Lung (tissue), 12 donors: Measurements from ENCODE around the gene MRPL2. TPM values are rescaled to one million over a fixed set of nuclear protein-coding genes. Genes with fewer than 3 reads are reported as not detected.

Experiments used
- ATAC-seq: fragments of 200-7000 bp; cut with Tn5 transposase; one replicate; pipeline ENCODE4 v1.9.1; 2020; ENCODE audit warnings: moderate number of reproducible peaks; ENCODE audit not compliant: insufficient read depth, low FRiP score
- DNase-seq, 3 donors: peaks; one replicate each; pipeline ENCODE4 v3.0.0-alpha.2; 2013 to 2017
- H3K27ac ChIP-seq, 2 donors: one replicate each; pipeline ENCODE4 v1.5.1; 2013; ENCODE audit warnings: mild to moderate bottlenecking in 2 of 2, moderate library complexity in 2 of 2, control low read depth in 1 of 2, inconsistent platforms in 1 of 2, low read depth in 1 of 2, low read length in 1 of 2
- H3K27me3 ChIP-seq, 3 donors: one replicate each; pipeline ENCODE4 v1.5.1; 2013; ENCODE audit warnings: low read length in 2 of 3; ENCODE audit not compliant: control insufficient read depth in 3 of 3, insufficient read depth in 3 of 3
- H3K36me3 ChIP-seq, 4 donors: one replicate each; pipeline ENCODE4 v1.5.1; 2013; ENCODE audit warnings: low read length in 4 of 4, mild to moderate bottlenecking in 1 of 4, moderate library complexity in 1 of 4; ENCODE audit not compliant: control insufficient read depth in 4 of 4, insufficient read depth in 4 of 4
- H3K4me1 ChIP-seq, 5 donors: one replicate each; pipeline ENCODE4 v1.5.1; 2013; ENCODE audit warnings: low read length in 5 of 5, mild to moderate bottlenecking in 2 of 5, moderate library complexity in 1 of 5; ENCODE audit not compliant: control insufficient read depth in 5 of 5, insufficient read depth in 5 of 5
- H3K4me3 ChIP-seq: one replicate; pipeline ENCODE4 v1.5.1; 2013; ENCODE audit warnings: mild to moderate bottlenecking, control low read depth, moderate library complexity
- H3K9ac ChIP-seq, 2 donors: one replicate each; pipeline ENCODE4 v1.5.1; 2013; ENCODE audit warnings: low read length in 2 of 2, control low read depth in 1 of 2; ENCODE audit not compliant: insufficient read depth in 1 of 2
- H3K9me3 ChIP-seq, 4 donors: one replicate each; pipeline ENCODE4 v1.5.1; 2013; ENCODE audit warnings: low read length in 3 of 4, mild to moderate bottlenecking in 1 of 4, moderate library complexity in 1 of 4; ENCODE audit not compliant: control insufficient read depth in 4 of 4, insufficient read depth in 3 of 4
- CTCF ChIP-seq: IDR thresholded peaks from 2 replicates; pipeline ENCODE4 v1.5.1; 2012; ENCODE audit warnings: mild to moderate bottlenecking; ENCODE audit errors: control extremely low read depth, extremely low read depth
- WGBS, 2 donors: extraction: QIAGEN DNeasy Blood & Tissue Kit; methylation state at CpG; one replicate each; pipeline ENCODE4 v1.1.7; 2013; 5-methylcytosine and 5-hydroxymethylcytosine counted together
- polyA plus RNA-seq, 2 donors: library from polyadenylated mRNA; stranded (reverse); fragments of 200-250 nt; gene quantifications; one replicate each; pipeline ENCODE4 v1.2.1, GENCODE V29; 2013
- total RNA-seq, 2 donors: library from RNA; depleted of rRNA in 1 of 2; stranded (reverse); fragments of >200 nt in 1 of 2; gene quantifications; one replicate each; pipeline ENCODE4 v1.2.1, GENCODE V29; 2014 to 2021
- donor health status: control.
- donor health status: control.
- donor health status: Bipolar disorder and iron deficiency.
- donor health status: healthy.
- donor health status: DM: yes; HTN: yes; CAD: no.

The MRPL2 gene
- total and polyA plus RNA-seq, 4 donors = 11.5 to 84.0 (median 46.1) TPM

GRCh38 chr6:43091020-43091419 lies 31.8 kb upstream of the MRPL2 start:
- H3K27me3 ChIP-seq = no peaks in the 10 kb centered on the region
- no peak overlapping the region for H3K4me3 ChIP-seq
- H3K36me3 ChIP-seq = peaks cover 0 to 2% (median 0%) of the 10 kb centered on the region in 4 donors
- H3K9ac ChIP-seq = peak overlapping the region in 1 of 2 donors; percentile 26
- 55 to 60% methylated on average over 5 of the region's 5 CpGs for WGBS, 2 donors
- peaks cover 0 to 2% (median 0%) of the 10 kb centered on the region in 4 donors for H3K9me3 ChIP-seq
- no peak for ATAC-seq
- no peak for TF ChIP-seq CTCF
- peaks cover 0 to 64% (median 35%) of the 10 kb centered on the region in 5 donors for H3K4me1 ChIP-seq
- DNase-seq = no peak
- peak overlapping the region in 1 of 2 donors; percentile 83 for H3K27ac ChIP-seq

- peak overlapping the region in 1 of 2 donors; percentile 83 for H3K27ac ChIP-seq
- peak in 2 of 3 donors; percentile 62 to 77 for DNase-seq
- peaks cover 0 to 2% (median 0%) of the 10 kb centered on the region in 4 donors for H3K36me3 ChIP-seq
- 62 to 80% methylated on average over 2 of the region's 2 CpGs for WGBS, 2 donors
- no peak overlapping the region for H3K4me3 ChIP-seq
- H3K4me1 ChIP-seq = peaks cover 0 to 59% (median 30%) of the 10 kb centered on the region in 5 donors
- H3K9me3 ChIP-seq = peaks cover 0 to 2% (median 0%) of the 10 kb centered on the region in 4 donors
- TF ChIP-seq CTCF = no peak
- no peaks in the 10 kb centered on the region for H3K27me3 ChIP-seq
- peak overlapping the region in 1 of 2 donors; percentile 26 for H3K9ac ChIP-seq
- ATAC-seq = no peak
Observed at GRCh38 chr6:43090559-43090956, 31.3 kb upstream of the MRPL2 start.

- Histone ChIP-seq H3K9ac (peak overlapping the region in 1 of 2 donors; percentile 33), H3K27me3 (no peaks in the 10 kb centered on the region), H3K4me3 (no peak overlapping the region), H3K9me3 (peaks cover 0 to 2% (median 0%) of the 10 kb centered on the region in 4 donors), H3K36me3 (peaks cover 0 to 2% (median 0%) of the 10 kb centered on the region in 4 donors), H3K4me1 (peaks cover 0 to 55% (median 29%) of the 10 kb centered on the region in 5 donors), H3K27ac (peak overlapping the region in 1 of 2 donors; percentile 83)
- 60 to 84% methylated on average over 8 of the region's 8 CpGs for WGBS, 2 donors
- peak; percentile 85 for ATAC-seq
- peak; percentile 66 to 77 (median 77) for DNase-seq
- no peak for TF ChIP-seq CTCF
Observed at GRCh38 chr6:43089874-43090558, 30.8 kb upstream of the MRPL2 start.
